KMS-11 (cell line): Measurements from ENCODE around the gene LYZL6.

Experiments
- H2AFZ ChIP-seq: fragments of 200-600 bp; sonication (generic); 2 replicates; pipeline ENCODE4 v1.6.1; 2016; ENCODE audit warnings: antibody characterized with exemption, mixed run types, low read depth
- H3K27ac ChIP-seq: fragments of 200-600 bp; sonication (generic); 2 replicates; pipeline ENCODE4 v1.6.1; 2016; ENCODE audit warnings: mild to moderate bottlenecking, mixed run types
- H3K27me3 ChIP-seq: fragments of 200-600 bp; sonication (generic); 2 replicates; pipeline ENCODE4 v1.6.1; 2017; ENCODE audit warnings: mild to moderate bottlenecking, low read depth, mixed run types, moderate library complexity; ENCODE audit not compliant: insufficient read depth
- H3K36me3 ChIP-seq: fragments of 200-600 bp; sonication (generic); 2 replicates; pipeline ENCODE4 v1.6.1; 2017; ENCODE audit warnings: mild to moderate bottlenecking, mixed run types; ENCODE audit not compliant: insufficient read depth
- H3K4me1 ChIP-seq: fragments of 200-600 bp; sonication (generic); 2 replicates; pipeline ENCODE4 v1.6.1; 2016; ENCODE audit warnings: mild to moderate bottlenecking, low read depth, mixed run types; ENCODE audit not compliant: poor library complexity, severe bottlenecking
- H3K4me2 ChIP-seq: fragments of 200-600 bp; sonication (generic); 2 replicates; pipeline ENCODE4 v1.7.0; 2016; ENCODE audit warnings: mild to moderate bottlenecking, mixed run types
- H3K4me3 ChIP-seq: fragments of 200-600 bp; sonication (generic); IDR thresholded peaks from 2 replicates; pipeline ENCODE4 v1.6.1; 2017; ENCODE audit warnings: low read depth, low read length, mixed read lengths; ENCODE audit not compliant: insufficient read depth
- H3K79me2 ChIP-seq: fragments of 200-600 bp; sonication (generic); 2 replicates; pipeline ENCODE4 v1.6.1; 2016; ENCODE audit warnings: low read depth, mixed run types; ENCODE audit not compliant: insufficient read depth
- H3K9ac ChIP-seq: fragments of 200-600 bp; sonication (generic); 2 replicates; pipeline ENCODE4 v1.6.1; 2016; ENCODE audit warnings: mild to moderate bottlenecking, mixed run types
- H4K20me1 ChIP-seq: fragments of 200-600 bp; sonication (generic); 2 replicates; pipeline ENCODE4 v1.6.1; 2016; ENCODE audit warnings: mild to moderate bottlenecking, mixed run types; ENCODE audit not compliant: insufficient read depth
- CTCF ChIP-seq: fragments of 200-600 bp; sonication (generic); conservative IDR thresholded peaks from 2 replicates; pipeline ENCODE4 v1.6.1; 2017; ENCODE audit warnings: low read depth, mild to moderate bottlenecking, antibody characterized with exemption, low read length, moderate library complexity, mixed read lengths

LYZL6 gene

GRCh38 chr17:35932586-35932985 lies 10.9 kb downstream of the LYZL6 start:
- TF ChIP-seq CTCF: no peak
- H3K4me1 ChIP-seq: peaks cover 5% of the 10 kb centered on the region
- no peak overlapping the region for H3K4me2 ChIP-seq
- H3K4me3 ChIP-seq: no peak overlapping the region
- H3K27me3 ChIP-seq: no peaks in the 10 kb centered on the region
- no peaks in the 10 kb centered on the region for H3K36me3 ChIP-seq
- no peaks in the 10 kb centered on the region for H3K79me2 ChIP-seq
- H3K9ac ChIP-seq: no peak overlapping the region
- no peaks in the 10 kb centered on the region for H4K20me1 ChIP-seq
- no peak overlapping the region for H2AFZ ChIP-seq
- H3K27ac ChIP-seq: no peak overlapping the region

GRCh38 chr17:35931794-35932425 lies 11.6 kb downstream of the LYZL6 start:
- no peak overlapping the region for H3K9ac ChIP-seq
- H3K27ac ChIP-seq: no peak overlapping the region
- no peaks in the 10 kb centered on the region for H3K79me2 ChIP-seq
- no peak overlapping the region for H3K4me3 ChIP-seq
- H3K36me3 ChIP-seq: no peaks in the 10 kb centered on the region
- H3K27me3 ChIP-seq: no peaks in the 10 kb centered on the region
- H3K4me1 ChIP-seq: peaks cover 5% of the 10 kb centered on the region
- H3K4me2 ChIP-seq: no peak overlapping the region
- H4K20me1 ChIP-seq: no peaks in the 10 kb centered on the region
- no peak for TF ChIP-seq CTCF
- H2AFZ ChIP-seq: no peak overlapping the region

GRCh38 chr17:35930211-35931065 lies 13.1 kb downstream of the LYZL6 start, which contains the start of gene RDM1:
TSS of gene RDM1 (minus strand) at chr17:35930773. CDS start at chr17:35930727, 46 bp downstream.
- no peaks in the 10 kb centered on the region for H3K27me3 ChIP-seq
- no peak within 1 kb of the TSS for H3K9ac ChIP-seq
- no peaks in the 10 kb centered on the region for H3K36me3 ChIP-seq
- no peak within 1 kb of the TSS for H3K27ac ChIP-seq
- peaks cover 5% of the 10 kb centered on the region for H3K4me1 ChIP-seq
- H4K20me1 ChIP-seq: no peaks in the 10 kb centered on the region
- TF ChIP-seq CTCF: no peak
- no peak within 1 kb of the TSS for H3K4me3 ChIP-seq
- H2AFZ ChIP-seq: peak within 1 kb of the TSS; percentile 93
- H3K4me2 ChIP-seq: peak within 1 kb of the TSS; percentile 13
- no peaks in the 10 kb centered on the region for H3K79me2 ChIP-seq

- H2AFZ ChIP-seq: no peak overlapping the region
- H3K9ac ChIP-seq: no peak overlapping the region
- H3K27me3 ChIP-seq: no peaks in the 10 kb centered on the region
- no peak overlapping the region for H3K4me3 ChIP-seq
- no peak overlapping the region for H3K4me2 ChIP-seq
- H3K4me1 ChIP-seq: peaks cover 5% of the 10 kb centered on the region
- no peak for TF ChIP-seq CTCF
- no peaks in the 10 kb centered on the region for H4K20me1 ChIP-seq
- no peak overlapping the region for H3K27ac ChIP-seq
- no peaks in the 10 kb centered on the region for H3K36me3 ChIP-seq
- no peaks in the 10 kb centered on the region for H3K79me2 ChIP-seq
Observed at GRCh38 chr17:35927714-35928113, 15.8 kb downstream of the LYZL6 start.
